Islet of Langerhans (tissue), 1 donor: Measurements from ENCODE around the gene ILK.

ENCODE experiments used
- FAIRE-seq: peaks from one replicate; lab custom pipeline; 2011; peaks lifted over from hg19 to GRCh38; lab: Jason Lieb, UNC

The ILK gene

DNA sequence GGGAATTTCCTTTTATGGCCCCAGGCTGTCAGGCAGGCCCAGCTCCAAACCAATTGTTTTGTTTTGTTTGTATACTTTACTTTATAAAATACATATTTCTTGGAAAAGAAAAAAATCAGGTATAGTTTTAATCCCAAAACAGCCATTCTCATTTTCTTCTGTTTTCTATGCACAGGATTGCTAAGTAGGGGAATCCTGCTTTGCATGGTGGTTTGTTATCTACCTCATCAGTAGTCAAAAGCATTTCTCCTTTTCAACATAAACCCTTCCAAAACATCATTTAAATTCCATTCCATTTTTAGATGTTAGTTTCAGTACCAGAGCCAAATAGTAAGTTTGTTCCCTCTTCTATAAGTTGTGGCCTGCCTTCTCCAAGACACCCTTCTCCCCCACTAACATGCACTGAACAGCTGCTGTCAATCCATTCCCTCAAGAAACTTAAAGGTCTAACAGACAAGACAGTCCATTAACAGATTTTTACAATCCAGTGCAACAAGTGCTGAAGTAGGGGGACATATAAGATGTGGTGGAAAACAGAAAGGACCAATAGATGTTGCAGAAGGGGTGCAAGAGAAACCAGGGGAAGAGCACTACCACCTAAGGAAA lies 3.7 kb downstream of the ILK start:
- FAIRE-seq, result no peak

DNA sequence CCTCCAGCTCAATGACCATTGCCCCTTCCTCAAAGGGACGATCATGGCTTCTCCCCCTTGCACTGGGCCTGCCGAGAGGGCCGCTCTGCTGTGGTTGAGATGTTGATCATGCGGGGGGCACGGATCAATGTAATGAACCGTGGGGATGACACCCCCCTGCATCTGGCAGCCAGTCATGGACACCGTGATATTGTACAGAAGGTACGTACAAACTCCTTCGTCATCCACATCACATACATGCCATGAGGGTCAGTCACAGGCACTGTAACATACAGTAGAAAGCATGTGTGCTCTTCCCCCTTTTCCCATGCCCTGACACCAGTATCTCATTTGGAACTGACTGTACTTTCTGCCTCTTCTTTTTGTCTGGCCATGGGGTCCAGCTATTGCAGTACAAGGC lies 4.4 kb downstream of the ILK start:
- no peak for FAIRE-seq

DNA sequence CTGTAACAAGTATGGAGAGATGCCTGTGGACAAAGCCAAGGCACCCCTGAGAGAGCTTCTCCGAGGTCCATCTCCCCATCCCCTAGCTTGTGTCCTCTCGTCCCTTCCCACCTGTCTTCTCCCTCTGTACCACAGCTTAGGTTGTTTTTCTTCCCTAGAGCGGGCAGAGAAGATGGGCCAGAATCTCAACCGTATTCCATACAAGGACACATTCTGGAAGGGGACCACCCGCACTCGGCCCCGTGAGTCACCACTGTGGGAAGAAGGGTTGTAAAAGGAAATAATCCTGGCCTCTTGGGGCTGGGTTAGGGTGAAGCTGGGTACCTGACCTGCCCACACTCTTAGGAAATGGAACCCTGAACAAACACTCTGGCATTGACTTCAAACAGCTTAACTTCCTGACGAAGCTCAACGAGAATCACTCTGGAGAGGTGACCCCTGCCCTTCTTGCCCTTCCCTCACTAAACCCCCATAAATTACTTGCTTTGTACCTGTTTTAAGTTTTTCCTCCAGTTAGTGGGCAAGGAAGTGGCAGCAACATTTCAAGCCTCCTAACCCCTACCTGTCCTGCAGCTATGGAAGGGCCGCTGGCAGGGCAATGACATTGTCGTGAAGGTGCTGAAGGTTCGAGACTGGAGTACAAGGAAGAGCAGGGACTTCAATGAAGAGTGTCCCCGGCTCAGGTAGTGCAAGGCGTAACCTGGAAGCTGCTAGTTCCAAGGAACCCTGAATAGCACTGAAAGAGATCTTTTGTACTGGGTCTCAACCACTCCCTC lies 5.3 kb downstream of the ILK start:
- FAIRE-seq, result no peak

DNA sequence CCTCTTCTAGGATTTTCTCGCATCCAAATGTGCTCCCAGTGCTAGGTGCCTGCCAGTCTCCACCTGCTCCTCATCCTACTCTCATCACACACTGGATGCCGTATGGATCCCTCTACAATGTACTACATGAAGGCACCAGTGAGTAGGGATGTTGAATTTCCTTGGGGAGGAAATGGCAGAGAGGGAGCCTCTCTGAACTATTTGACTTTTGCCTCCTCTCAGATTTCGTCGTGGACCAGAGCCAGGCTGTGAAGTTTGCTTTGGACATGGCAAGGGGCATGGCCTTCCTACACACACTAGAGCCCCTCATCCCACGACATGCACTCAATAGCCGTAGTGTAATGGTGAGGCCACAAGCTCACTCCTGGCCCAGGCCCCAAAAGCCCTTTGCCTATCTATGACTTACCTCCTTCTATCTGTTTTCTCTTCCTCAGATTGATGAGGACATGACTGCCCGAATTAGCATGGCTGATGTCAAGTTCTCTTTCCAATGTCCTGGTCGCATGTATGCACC lies 6.0 kb downstream of the ILK start:
- no peak for FAIRE-seq

DNA sequence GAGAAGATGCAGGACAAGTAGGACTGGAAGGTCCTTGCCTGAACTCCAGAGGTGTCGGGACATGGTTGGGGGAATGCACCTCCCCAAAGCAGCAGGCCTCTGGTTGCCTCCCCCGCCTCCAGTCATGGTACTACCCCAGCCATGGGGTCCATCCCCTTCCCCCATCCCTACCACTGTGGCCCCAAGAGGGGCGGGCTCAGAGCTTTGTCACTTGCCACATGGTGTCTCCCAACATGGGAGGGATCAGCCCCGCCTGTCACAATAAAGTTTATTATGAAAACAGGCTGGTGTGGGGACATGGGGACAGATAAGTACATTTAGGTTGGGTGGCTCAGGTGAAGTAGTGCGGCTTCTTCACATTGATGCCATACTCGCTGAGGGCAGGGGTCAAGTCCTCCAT lies 7.0 kb downstream of the ILK start:
- FAIRE-seq, result no peak

DNA sequence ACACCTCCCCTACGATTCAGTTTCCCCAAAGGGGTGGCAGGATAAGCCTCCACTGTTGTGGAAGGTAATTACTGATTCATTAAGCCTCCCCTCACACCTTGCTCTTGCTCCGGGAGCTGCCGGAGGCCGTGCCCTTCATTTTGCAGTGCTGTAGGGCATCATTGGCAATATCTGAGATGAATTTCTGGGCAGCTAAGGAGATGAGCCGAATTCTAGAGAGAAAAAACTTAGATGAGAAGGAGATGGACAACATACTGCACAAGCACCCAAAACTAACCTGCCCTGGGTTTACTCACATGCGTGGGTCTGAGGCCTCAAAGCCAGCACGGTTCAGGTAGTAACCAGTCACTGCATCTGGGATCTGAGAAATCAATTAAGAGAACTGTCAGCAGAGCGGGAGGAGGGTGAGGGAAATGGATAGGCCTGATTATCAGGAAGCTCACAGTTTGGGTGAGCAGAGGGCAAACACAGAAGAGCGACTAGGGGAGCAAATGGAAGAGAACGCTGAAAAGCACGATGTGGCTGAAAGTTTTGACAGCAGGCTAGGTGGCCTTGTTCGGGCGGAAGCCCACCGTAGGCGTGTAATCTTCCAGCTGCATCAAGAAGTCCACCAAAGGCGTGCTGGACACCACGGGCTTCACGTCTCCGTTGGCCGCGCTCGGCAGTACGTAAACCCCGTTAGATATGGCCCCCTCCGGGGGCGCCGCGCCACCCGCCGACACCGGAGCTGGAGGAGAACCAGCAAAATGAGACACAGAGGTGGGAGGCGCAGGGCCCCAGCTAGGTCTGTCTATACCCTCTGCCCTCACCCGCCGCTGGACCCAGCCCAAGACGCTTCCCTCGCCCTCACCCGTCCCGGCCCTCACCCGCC lies 7.8 kb downstream of the ILK start:
- FAIRE-seq, result no peak

- no peak for FAIRE-seq
These were observed 8.3 kb downstream of the ILK start for GRCh38 chr11:6611963-6612212.

- no peak for FAIRE-seq
These were observed 8.9 kb downstream of the ILK start, which contains the start of gene TAF10 for GRCh38 chr11:6612213-6613041. TSS of gene TAF10 (minus strand) at chr11:6612216. CDS start at chr11:6612189, 27 bp downstream.

- FAIRE-seq, result no peak
These were observed 9.9 kb downstream of the ILK start for GRCh38 chr11:6613496-6613895.

DNA sequence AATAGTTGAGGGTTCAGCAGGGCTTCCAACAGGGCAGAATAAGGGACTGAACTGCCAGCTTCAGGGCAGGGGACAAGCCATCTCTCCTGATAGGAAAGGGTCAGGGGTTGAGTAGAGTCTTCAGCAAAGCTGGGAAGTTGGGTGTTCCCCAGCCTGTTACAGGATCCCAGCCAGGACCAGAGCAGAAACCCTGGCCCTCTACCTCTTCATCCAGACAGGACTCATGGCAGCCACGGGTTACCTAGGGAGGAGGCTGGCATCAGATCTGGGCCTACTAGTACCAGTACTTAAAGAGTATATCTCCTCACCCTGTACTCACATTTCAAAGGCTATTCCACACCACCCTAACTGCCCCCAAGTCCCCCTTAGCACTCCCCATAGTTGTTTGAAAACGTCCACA lies 10.9 kb downstream of the ILK start:
- no peak for FAIRE-seq

DNA sequence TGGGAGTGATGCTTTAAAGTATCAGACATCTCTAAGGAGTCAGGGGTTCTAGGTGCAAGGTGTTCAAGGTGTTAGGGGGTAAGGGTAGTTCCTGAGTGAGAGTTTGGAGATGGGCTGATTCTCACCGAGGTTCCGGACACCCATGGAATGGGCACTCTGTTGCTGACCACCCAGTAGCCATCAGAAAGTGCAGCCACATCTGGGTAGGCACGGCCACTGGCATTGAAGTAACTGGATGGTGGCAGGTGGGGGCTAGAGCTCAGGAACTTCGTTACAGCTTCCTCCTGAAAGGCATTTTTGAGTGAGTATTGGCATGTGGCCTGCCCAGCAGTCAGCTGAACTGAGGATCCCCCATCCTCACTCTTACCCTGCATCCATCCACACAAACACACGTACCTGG lies 11.5 kb downstream of the ILK start:
- FAIRE-seq, result no peak

DNA sequence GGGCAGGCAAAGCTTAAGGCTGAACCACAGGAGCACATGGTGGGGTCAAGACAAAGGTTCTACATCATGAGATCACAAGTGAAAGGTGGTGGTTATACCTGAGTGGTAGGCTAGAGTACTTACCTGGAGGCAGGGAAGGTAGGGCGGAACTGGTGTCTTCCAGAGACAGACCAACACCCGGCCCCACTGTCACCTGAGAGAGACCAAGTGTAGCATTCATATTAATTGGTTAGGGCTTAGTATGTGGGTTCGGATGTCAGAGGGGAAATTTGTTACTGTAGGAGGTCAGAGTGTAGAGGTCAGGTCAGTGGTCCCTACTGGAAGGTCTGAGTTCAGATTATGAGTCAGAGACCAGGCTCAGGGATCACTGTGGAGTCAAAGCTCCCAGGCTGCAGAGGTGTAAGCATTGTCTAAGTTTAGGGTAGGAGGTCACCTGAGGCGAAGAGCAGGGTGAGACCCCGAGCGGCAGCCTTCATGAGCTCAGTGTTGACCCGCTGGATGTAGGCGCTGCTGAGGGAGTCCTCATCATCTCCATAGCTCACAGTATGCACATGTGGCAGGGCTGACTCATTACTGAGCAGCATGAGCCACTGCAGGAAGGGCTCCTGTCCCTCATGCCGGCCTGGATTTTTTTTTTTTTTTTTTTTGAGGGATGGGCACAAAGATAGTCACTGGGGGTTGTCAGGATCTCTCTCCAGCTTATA lies 12.5 kb downstream of the ILK start:
- FAIRE-seq, result no peak

- no peak for FAIRE-seq
These were observed 13.1 kb downstream of the ILK start for GRCh38 chr11:6616596-6617250.

- FAIRE-seq, result no peak
These were observed 13.8 kb downstream of the ILK start for GRCh38 chr11:6617315-6617781.

DNA sequence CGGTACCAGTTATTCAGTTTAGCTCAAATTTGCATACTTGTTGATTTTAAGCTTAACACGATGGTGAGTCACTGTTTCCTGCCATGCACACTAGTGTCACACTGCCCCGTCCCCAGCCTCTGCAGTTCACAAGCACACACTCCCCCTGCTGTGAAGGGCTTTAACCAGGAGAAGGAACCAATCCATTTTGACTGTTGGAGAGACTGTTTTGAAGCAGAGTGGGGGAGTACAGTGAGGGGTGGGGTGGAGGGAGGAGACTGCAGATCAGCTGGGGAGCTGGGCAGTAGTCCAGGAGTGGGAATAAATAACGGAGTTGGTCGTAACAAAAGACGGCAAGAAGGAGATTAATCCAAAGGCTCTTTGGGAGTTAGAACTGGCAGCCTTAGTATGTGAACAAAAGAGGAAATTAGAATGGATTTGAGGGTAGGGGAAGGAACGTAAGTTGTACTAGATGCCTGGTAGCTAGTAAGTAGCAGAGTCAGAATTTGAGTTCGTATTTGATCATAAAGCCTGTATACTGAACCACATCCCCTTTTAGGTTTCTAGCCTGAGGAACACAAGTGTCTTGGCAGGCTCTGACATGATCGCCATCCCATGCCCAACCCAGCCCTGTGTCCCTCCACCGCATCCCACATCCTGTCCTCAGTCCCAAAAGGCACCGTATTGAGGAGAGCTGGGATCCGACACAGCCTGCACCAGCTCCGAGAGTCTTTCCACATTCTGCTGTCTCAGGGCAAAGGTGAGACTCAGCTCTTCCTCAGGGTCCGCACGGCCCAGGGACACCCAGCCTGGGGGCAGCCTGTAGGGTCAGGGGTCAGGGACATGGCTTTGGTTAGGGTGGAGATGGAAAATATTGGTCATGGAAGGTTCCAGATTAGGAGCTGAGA lies 14.8 kb downstream of the ILK start:
- FAIRE-seq, result no peak

DNA sequence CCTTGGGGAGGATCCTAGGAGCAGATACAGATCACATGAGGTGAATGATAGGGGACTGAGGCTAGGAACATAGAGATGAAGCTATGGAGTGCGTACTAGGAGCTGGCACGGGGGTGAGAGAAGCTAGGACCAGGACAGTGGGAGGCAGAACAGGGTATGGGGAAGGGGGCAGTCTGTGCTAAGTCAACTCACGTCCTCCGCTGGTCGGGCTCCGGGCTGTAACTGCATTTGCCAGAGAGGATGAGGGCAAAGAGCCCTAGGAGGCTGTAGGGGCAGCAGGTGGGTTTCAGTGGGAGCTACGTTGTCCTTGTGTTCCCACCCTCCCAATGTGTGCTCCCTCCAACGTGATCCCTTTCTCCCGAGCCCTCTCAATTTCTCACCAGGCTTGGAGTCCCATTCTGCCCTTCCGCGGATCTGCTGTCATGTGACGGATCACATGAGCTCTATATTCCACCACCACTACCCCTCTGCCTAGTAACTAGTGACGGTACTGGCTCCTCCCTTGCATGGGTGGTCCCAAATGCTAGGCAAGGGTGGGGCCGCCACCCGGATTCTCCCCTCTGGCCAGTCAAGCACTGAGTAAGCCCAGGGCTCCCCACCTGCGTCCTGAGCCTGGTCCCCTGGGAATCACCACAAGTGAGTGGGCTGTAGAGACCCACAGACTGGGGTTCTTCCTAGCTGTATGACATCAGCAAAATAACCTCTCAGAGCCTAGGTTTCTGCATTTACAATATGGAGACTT lies 15.6 kb downstream of the ILK start, which contains the start of gene TPP1:
TPP1 (minus strand) TSS at position 419 of the 742 bp plus-strand sequence; CDS start at position 397, 22 bp downstream.
- peak; percentile 79 for FAIRE-seq

- no peak for FAIRE-seq
These were observed 17.1 kb downstream of the ILK start for GRCh38 chr11:6620636-6621035.

DNA sequence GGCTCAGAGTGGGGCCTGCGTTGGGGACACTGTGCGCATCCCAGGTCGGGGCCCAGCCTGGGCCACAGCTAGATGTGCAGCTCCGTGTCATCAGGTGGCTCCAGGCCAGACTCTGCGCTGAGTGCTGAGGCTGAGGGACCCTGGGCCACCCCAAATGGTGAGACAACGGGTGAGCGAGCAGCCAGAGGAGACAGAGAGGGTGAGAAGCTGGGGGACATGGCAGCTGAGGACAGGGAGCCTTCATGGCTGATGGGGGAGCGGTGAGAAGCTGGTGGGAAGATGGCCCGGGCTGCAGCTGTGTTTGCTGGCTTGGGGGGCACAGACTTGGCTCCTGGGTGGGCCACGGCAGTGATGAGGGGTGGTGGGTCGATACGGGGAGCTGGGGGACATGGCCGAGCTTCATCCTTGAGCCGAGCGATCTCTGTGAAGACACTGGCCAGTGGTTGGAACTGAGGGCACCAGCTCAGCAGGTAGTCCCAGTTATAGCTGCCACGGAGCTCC lies 18.2 kb downstream of the ILK start:
- no peak for FAIRE-seq
